Measurements from ENCODE around the gene EHD4.
A peak's percentile ranks its signal among the peaks of the same experiment; 100 is the strongest.

EHD4 gene

GRCh38 chr15:41933771-41934170 lies 38.6 kb downstream of the EHD4 start:
- no peak for DNase-seq

DNA sequence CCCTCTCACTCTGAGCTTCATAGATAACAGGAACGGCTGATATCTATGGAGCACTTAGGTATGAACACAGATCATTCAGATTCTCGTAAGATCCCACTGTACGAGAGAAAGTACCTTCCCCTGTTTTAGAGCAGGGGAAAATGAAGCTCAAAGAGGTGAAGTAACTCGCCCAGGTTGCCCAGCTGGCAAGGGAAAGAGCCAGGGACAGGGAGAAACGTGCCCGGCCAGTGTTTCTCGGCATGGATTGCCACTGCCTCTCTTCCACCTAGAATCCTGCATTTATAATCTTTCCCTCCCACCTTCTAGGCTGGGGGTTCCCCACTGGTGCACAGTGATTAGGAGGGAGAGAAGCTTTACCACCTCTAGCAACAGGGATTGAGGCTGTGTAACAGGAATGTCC lies 39.0 kb downstream of the EHD4 start:
- DNase-seq, result no peak

- no peak for DNase-seq
Observed at GRCh38 chr15:41932511-41933289, 39.7 kb downstream of the EHD4 start.

DNA sequence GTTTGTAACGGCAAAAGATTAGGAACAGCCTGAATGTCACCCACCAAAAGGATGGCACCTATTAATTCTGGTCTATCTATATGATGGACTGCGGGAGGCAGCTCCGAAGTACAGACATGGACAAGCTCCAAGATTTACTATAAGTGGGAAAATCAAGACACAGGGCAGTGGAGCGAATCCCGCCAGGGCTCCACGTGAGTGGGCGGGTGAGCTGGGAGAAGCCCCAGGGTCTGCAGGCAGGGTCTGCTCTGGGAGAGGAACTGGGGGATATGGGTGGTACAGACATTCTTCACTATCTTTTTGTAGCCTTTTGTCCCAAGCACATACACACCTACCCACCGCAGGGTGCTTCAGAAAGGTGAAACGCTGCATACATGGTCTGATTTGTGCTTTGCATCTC lies 40.3 kb downstream of the EHD4 start:
- no peak for DNase-seq

- no peak for DNase-seq
Observed at GRCh38 chr15:41930867-41931222, 41.5 kb downstream of the EHD4 start.

- DNase-seq, result no peak
Observed at GRCh38 chr15:41930221-41930866, 42.0 kb downstream of the EHD4 start.

DNA sequence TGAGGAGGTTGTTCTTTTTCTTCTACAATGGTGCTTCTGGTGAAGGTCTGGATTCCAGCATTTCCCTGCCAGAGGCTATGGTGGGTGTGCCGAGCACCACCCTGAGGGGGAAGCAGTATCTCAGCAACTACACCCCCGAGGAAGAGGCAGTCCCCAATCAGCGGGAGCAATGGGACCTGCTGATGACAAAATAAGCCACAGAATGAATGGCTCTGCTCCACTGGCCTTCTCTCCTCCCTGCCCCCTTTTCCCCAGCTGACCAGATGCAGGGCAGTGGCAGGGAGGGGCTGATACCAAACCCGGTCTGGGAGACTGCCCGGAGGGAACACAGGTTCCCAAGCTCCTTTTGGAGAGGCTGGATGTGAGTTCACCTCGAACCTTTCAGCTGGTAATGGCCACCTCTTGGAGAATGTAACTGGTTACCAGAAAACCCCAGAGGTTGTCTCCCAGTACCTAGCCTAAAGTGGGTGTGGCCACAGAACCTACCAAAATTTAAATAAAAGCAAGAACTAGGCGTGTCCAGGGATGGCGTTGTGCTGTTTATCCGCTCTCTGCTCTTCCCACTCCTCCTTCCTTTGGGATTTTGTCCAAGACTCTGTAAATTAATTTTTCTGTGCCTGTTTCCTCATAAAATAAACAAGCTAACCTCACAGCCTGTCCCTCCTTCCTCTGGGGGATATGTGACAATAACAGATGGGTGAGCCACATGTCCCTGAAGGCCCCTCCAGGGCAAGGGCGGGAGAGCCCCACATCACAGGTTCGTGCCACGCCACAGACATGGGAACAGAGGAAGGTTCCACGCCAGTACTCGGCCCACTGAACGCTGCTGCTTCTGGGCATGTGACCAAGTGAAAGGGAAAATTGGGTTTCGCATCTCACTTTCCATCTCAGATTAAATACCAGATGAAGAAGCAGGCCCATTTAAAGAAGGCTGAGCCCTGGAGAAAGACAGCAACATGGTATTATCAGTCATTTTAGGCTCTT lies 43.4 kb downstream of the EHD4 start:
- DNase-seq, result no peak

DNA sequence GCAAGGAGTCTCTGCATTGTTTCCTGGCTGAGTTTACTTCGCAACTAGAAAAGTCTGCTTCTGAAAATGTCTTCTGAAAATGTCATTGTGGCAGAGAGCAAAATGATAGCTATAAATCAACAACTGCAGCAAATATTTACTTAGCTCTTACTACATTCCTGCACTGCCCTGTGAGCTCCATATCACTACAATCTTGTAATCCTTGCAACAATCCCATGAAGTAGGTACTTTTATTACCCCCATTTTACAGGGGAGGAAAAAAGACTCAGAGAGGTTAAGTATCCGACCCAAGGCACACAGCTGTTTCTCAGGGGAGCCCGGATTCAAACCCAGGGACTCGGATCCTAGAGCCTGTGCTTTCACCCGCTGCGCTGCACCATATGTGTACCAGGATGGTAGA lies 44.3 kb downstream of the EHD4 start:
- DNase-seq, result no peak

DNA sequence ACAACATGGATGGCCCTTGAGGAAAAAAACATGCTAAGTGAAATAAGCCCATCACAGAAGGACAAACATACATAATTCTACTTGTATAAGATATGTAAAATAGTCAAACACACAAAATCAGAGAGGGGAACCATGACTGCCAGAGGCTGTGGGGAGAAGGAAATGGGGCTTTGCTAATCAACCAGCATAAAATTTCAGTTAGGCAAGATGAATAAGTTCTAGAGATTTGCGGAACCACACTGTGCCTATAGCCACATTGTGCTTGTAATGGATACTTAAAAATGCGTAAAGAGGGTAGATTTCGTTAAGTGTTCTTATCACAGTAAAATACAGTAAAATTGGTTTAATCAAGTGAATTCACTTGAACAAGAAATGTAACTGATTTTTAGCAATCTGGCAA lies 44.8 kb downstream of the EHD4 start:
- no peak for DNase-seq

DNA sequence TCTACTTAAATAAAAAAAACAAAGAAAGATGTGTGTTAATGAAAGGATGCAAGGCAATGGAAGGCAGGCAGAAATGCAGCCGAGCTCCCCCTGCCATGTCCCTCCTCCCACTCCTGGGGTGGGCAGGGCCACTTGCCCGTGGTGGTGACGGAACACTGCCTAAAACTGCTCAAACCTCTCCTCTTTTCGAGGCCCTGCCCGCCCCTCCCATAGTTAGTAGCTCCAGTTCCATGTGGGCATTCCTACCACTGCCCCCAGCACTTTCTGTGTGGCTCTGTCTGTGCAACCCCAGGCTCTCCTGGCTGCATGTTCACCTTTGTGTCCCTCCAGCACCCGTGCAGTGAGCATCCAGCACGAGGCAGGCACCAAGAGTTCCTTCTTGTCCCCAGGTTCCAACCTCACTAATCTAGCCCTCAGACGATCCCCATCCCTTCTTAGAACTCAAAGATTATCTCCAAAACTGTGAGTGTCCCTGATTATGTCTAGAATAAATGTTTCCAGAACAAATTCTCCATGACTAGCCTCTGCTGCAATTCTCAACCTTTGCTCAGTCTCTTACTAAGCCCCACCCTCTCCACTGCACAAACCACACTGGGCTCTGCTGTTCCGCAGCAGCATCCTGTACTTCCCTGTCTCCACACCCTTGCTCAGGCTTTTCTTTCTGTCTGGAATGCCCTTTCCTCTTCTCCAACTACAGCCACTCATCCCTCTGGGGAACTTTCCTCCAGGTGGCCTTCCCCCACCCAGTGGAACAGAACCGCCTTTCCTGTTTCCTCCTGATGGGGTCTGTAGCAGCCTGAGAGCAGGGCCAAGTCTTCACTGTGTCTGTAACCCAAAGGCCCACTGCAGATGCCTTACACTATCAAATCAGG lies 45.9 kb downstream of the EHD4 start:
- no peak for DNase-seq

- DNase-seq, result no peak
Observed at GRCh38 chr15:41925086-41925608, 47.2 kb downstream of the EHD4 start.

DNA sequence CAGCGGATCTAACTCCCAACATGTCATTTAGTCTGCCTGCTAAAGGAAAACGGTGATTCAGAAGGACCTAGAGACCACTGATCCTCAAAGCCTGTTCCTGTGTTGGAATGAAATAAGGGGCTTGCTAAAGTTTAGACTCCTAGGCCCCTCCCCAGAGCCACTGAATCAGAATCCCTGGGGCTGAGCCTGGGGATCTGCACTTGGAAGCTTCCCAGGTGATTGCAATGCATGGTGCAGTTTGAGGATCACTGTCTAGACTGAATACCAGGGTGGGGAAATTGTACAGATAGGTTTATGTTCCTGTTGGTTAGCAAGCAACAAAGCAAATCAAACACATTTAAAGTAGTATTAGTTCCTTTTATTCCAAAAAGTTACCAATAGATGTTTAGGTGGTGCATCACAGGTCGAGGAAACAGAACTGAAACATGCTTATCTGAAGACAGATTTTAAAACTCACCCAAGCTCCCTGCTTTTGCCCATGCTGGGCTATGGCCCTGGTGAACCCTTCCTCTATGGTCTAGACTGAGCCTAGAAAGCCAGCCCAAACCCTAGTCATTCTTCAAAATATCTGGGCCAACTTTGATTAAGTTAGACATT lies 48.9 kb downstream of the EHD4 start:
- DNase-seq, result no peak

DNA sequence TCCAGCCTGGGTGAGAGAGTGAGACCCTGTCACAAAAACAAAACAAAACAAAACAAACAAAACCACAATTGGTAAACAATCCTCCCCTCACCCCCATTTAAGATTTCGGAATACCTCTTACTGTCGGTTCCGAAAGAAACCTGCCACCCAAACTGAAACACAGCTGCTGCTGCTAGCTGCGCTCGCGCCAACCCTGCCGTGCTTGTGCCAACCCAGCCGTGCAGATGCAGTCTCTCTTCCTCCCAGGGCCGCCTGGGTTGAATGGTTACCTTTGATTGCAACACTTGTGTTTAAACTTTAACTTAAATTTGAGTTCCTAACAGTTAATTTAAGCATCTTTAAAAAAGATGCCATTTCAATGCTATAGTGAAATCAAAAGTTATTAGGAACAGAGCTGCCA lies 50.0 kb downstream of the EHD4 start:
- DNase-seq, result no peak

DNA sequence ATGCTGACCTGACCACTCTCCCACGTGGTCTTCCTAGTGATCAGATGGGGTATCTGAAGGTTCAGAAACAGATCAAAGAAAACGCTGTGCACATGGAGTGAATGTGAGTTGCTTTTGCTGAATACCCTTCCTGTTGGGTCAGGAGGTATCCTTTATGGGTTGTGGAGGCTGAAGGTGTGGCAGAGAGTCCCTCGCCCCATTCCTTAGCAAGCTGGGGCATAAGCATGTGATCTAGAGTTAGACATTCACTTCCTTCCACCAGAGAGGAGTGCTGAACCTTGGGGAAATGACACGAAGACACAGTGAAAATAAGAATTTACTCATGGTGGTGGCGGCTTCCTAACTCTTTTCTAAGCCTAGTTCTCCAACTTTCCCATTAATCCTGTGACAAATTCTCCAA lies 50.7 kb downstream of the EHD4 start:
- DNase-seq, result no peak

DNA sequence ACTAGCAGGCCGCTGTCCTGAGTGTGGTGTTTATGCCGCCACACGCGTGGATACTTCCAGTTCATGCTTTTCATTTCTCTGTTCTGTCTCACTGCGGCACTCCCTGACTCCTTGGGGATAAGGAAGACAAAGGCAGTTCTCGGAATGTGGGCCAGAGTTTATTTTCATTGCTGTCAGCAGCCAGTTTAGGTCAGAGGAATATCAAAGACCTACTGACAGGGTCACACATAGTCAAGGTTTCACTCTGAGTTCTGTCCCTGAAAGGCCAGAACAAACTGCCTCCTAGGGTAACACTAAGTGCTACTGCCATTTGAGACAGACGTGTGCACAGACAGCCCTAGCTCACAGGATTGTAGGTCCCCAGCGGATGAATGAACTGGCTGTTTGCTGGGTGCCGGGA lies 51.2 kb downstream of the EHD4 start:
- DNase-seq, result no peak

DNA sequence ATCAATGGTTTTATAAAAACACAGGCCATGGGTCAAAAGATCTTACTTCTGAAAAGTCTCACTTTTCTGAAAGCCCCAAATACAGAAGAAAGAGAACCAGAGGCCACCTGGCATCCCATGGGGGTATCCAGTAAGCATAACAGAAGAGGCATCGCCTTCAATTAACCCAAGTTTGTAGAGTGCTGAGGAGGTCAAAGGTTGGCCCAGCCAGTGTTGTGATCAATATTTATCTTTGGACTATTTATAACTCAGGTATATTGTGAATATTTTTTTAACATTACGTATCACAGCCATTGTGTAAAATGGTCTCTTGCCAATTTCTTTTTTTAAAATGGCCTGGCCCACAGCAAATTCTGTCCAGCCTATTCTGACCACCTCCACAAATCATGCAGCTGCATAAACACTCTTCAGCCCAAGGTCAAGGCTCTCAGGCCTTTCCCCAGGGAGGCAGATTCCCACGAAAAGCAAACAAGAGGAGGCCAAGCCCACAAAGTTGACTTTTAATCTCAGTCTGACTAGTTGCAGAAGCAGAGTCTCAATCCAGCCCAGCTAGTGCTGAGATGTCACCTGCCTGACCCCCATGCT lies 52.3 kb downstream of the EHD4 start:
- no peak for DNase-seq

GRCh38 chr15:41919201-41919820 lies 53.0 kb downstream of the EHD4 start:
- DNase-seq, result no peak

GRCh38 chr15:41918506-41919126 lies 53.7 kb downstream of the EHD4 start:
- DNase-seq, result no peak

DNA sequence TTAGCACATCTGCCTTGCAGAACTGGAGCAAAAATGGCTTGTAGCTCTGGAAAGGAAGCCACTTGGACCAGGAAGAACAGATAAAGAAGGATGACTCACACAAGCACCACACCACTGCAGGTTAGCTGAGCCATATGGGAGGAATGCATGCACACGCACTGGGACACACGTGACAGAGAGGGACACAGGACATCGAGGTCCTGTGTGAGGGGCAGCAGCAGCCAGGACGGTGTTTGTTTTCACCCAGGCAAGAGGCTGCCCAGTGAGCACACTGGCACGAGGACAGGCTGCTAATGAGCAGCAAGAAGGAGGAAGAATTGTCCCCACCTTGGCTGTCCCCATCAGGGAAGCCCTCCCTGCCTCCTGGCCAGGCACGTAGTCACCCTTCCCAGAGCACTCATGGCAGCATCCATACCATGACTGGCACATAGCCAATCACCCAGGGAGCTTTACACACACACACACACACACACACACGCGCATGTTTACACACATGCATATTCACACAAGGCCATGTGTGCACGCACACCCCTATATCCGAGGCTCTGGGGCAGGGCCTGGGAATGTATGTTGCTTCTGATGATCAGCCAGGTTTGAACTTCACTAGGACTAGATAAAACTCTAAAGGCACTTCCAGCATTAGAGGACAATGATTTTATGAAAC lies 54.5 kb downstream of the EHD4 start:
- peak; percentile 64 for DNase-seq
